IMR-90 (cell line): ENCODE measurements around the gene SCTR. TPM values are rescaled to one million over a fixed set of nuclear protein-coding genes. Genes with fewer than 3 reads are reported as not detected.

Experiments used
- ATAC-seq: fragments of 200-7000 bp; cut with Tn5 transposase; 2 replicates; pipeline ENCODE4 v1.9.1; 2020; ENCODE audit warnings: low read depth, mild to moderate bottlenecking, moderate library complexity
- BruUV-seq: library from RNA; stranded (reverse); fragments of 400-500 nt; replicated peaks from 2 replicates; lab custom pipeline; 2021; lab: Mats Ljungman, UMichigan
- CTCF ChIA-PET: fragments of 300-600 bp; formaldehyde crosslinking; extraction: SDS; loops from one replicate; lab custom pipeline; 2021; ENCODE audit warnings: antibody characterized with exemption; lab: Yijun Ruan, JAX
- POLR2A ChIA-PET: fragments of 300-600 bp; sonication (Branson Sonifier 250); formaldehyde crosslinking; loops from one replicate; lab custom pipeline; 2022; ENCODE audit warnings: antibody characterized with exemption; ENCODE audit not compliant: unreplicated experiment; lab: Charles Lee
- DNase-seq: peaks from one replicate; pipeline ENCODE4 v3.0.0; 2013
- H2AFZ ChIP-seq: replicated peaks from 2 replicates; pipeline ENCODE3; 2013; ENCODE audit warnings: low read length, mild to moderate bottlenecking; ENCODE audit not compliant: poor library complexity
- H2AK5ac ChIP-seq: 2 replicates; pipeline ENCODE4 v1.6.1; 2013; ENCODE audit warnings: low read depth, low read length, inconsistent platforms
- H2AK9ac ChIP-seq: replicated peaks from 2 replicates; pipeline ENCODE3; 2013; ENCODE audit warnings: mild to moderate bottlenecking, low read depth, low read length, moderate library complexity; ENCODE audit not compliant: poor library complexity
- H2BK120ac ChIP-seq: 2 replicates; pipeline ENCODE4 v1.6.1; 2013; ENCODE audit warnings: low read depth, low read length, inconsistent platforms
- H2BK15ac ChIP-seq: 3 replicates; pipeline ENCODE4 v1.6.1; 2013; ENCODE audit warnings: low read depth, low read length, inconsistent platforms
- H2BK20ac ChIP-seq: 2 replicates; pipeline ENCODE4 v1.6.1; 2013; ENCODE audit warnings: low read depth, mild to moderate bottlenecking, inconsistent platforms, low read length, moderate library complexity
- H2BK5ac ChIP-seq: 2 replicates; pipeline ENCODE4 v1.6.1; 2013; ENCODE audit warnings: mild to moderate bottlenecking, low read depth, low read length, inconsistent platforms; ENCODE audit not compliant: poor library complexity, severe bottlenecking
- H3K14ac ChIP-seq: replicated peaks from 2 replicates; pipeline ENCODE4 v1.6.1; 2013; ENCODE audit warnings: low read depth, low read length, inconsistent platforms
- H3K18ac ChIP-seq: 2 replicates; pipeline ENCODE4 v1.6.1; 2013; ENCODE audit warnings: low read depth, low read length, control low read depth
- H3K23ac ChIP-seq: 2 replicates; pipeline ENCODE4 v1.6.1; 2013; ENCODE audit warnings: low read depth, low read length, inconsistent platforms
- H3K27ac ChIP-seq: 2 replicates; pipeline ENCODE4 v1.5.1; 2013; ENCODE audit warnings: mild to moderate bottlenecking, control low read depth, low read length; ENCODE audit not compliant: insufficient read depth
- H3K27me3 ChIP-seq: 2 replicates; pipeline ENCODE4 v1.6.1; 2013; ENCODE audit warnings: low read length; ENCODE audit not compliant: control insufficient read depth, insufficient read depth
- H3K36me3 ChIP-seq: 2 replicates; pipeline ENCODE4 v1.6.1; 2013; ENCODE audit warnings: low read length, mixed read lengths; ENCODE audit not compliant: control insufficient read depth, insufficient read depth
- H3K4ac ChIP-seq: 2 replicates; pipeline ENCODE4 v1.6.1; 2013; ENCODE audit warnings: low read depth, low read length, inconsistent platforms
- H3K4me1 ChIP-seq: 2 replicates; pipeline ENCODE4 v1.6.1; 2013; ENCODE audit warnings: low read length, mixed read lengths; ENCODE audit not compliant: control insufficient read depth, insufficient read depth
- H3K4me2 ChIP-seq: 2 replicates; pipeline ENCODE4 v1.6.1; 2013; ENCODE audit warnings: low read depth, mild to moderate bottlenecking, control low read depth, low read length, moderate library complexity
- H3K4me3 ChIP-seq: 2 replicates; pipeline ENCODE4 v1.5.1; 2013; ENCODE audit warnings: low read depth, mild to moderate bottlenecking, control low read depth, low read length, moderate library complexity; ENCODE audit not compliant: insufficient read depth
- H3K56ac ChIP-seq: 2 replicates; pipeline ENCODE4 v1.6.1; 2013; ENCODE audit warnings: low read length, inconsistent platforms; ENCODE audit not compliant: insufficient read depth; ENCODE audit errors: extremely low read depth
- H3K79me1 ChIP-seq, 2 experiments: 2 replicates each; pipeline ENCODE4 v1.6.1; 2013; ENCODE audit warnings: low read length in 2 of 2, inconsistent platforms in 1 of 2, low read depth in 1 of 2
- H3K9ac ChIP-seq: 2 replicates; pipeline ENCODE4 v1.6.1; 2013; ENCODE audit warnings: low read depth, low read length, control low read depth
- H3K9me1 ChIP-seq: 2 replicates; pipeline ENCODE4 v1.6.1; 2013; ENCODE audit warnings: low read length, inconsistent platforms; ENCODE audit not compliant: insufficient read depth
- H3K9me3 ChIP-seq: 2 replicates; pipeline ENCODE4 v1.6.1; 2013; ENCODE audit warnings: low read length; ENCODE audit not compliant: control insufficient read depth, insufficient read depth
- H4K20me1 ChIP-seq: 2 replicates; pipeline ENCODE4 v1.6.1; 2013; ENCODE audit warnings: low read length, inconsistent platforms; ENCODE audit not compliant: insufficient read depth
- H4K5ac ChIP-seq: 2 replicates; pipeline ENCODE4 v1.6.1; 2013; ENCODE audit warnings: mild to moderate bottlenecking, low read depth, low read length, control low read depth
- H4K8ac ChIP-seq, 2 experiments: 2 replicates each; pipeline ENCODE4 v1.6.1; 2013; ENCODE audit warnings: low read depth in 2 of 2, low read length in 2 of 2, control low read depth in 1 of 2, inconsistent platforms in 1 of 2
- H4K91ac ChIP-seq: 2 replicates; pipeline ENCODE4 v1.6.1; 2013; ENCODE audit warnings: low read depth, low read length, inconsistent platforms; ENCODE audit not compliant: insufficient read depth
- BHLHE40 ChIP-seq: fragments of 150-350 bp; IDR thresholded peaks from 2 replicates; pipeline ENCODE4 v1.6.1; 2016; ENCODE audit warnings: mild to moderate bottlenecking, low read depth, low read length
- CHD1 ChIP-seq: IDR thresholded peaks from 2 replicates; pipeline ENCODE4 v1.6.1; 2012; ENCODE audit warnings: low read depth, low read length, improper control_type of control experiment
- ELK1 ChIP-seq: fragments of 150-350 bp; IDR thresholded peaks from 2 replicates; pipeline ENCODE4 v1.6.1; 2016; ENCODE audit warnings: low read depth, mild to moderate bottlenecking, low read length, moderate library complexity, borderline replicate concordance
- FOS ChIP-seq: fragments of 150-350 bp; IDR thresholded peaks from 2 replicates; pipeline ENCODE4 v1.6.1; 2016; ENCODE audit warnings: low read depth, low read length
- MAFK ChIP-seq: IDR thresholded peaks from 2 replicates; pipeline ENCODE4 v1.6.1; 2012; ENCODE audit warnings: low read depth, low read length, improper control_type of control experiment
- MAZ ChIP-seq: IDR thresholded peaks from 2 replicates; pipeline ENCODE4 v1.6.1; 2012; ENCODE audit warnings: low read depth, mild to moderate bottlenecking, low read length, improper control_type of control experiment, moderate library complexity, borderline replicate concordance
- MXI1 ChIP-seq: IDR thresholded peaks from 2 replicates; pipeline ENCODE4 v1.6.1; 2012; ENCODE audit warnings: low read depth, mild to moderate bottlenecking, low read length, moderate library complexity, borderline replicate concordance
- NFE2L2 ChIP-seq: fragments of 150-350 bp; IDR thresholded peaks from 2 replicates; pipeline ENCODE4 v1.6.1; 2016; ENCODE audit warnings: low read depth, mild to moderate bottlenecking, low read length
- POLR2A ChIP-seq: IDR thresholded peaks from 2 replicates; pipeline ENCODE4 v1.6.1; 2012; ENCODE audit warnings: mild to moderate bottlenecking, low read depth, low read length
- RAD21 ChIP-seq: IDR thresholded peaks from 2 replicates; pipeline ENCODE4 v1.6.1; 2012; ENCODE audit warnings: low read length, improper control_type of control experiment
- RCOR1 ChIP-seq: IDR thresholded peaks from 2 replicates; pipeline ENCODE4 v1.6.1; 2012; ENCODE audit warnings: mild to moderate bottlenecking, low read length, improper control_type of control experiment; ENCODE audit not compliant: insufficient replicate concordance
- RFX5 ChIP-seq: IDR thresholded peaks from 2 replicates; pipeline ENCODE4 v1.8.0; 2012; ENCODE audit warnings: low read depth, mild to moderate bottlenecking, low read length, moderate library complexity
- SMC3 ChIP-seq: fragments of 150-350 bp; IDR thresholded peaks from 2 replicates; pipeline ENCODE4 v1.6.1; 2016; ENCODE audit warnings: low read depth, mild to moderate bottlenecking, antibody characterized with exemption, low read length, moderate library complexity
- USF2 ChIP-seq: fragments of 150-350 bp; IDR thresholded peaks from 2 replicates; pipeline ENCODE4 v1.6.1; 2017; ENCODE audit warnings: mild to moderate bottlenecking, antibody characterized with exemption, low read length, low read depth
- WGBS, 2 experiments: methylation state at CpG; one replicate each; pipeline versions ENCODE4 v1.1.5 to v1.1.7; 2013; ENCODE audit warnings: missing lambda C conversion rate in 2 of 2; ENCODE audit not compliant: insufficient read length in 1 of 2; ENCODE audit errors: extremely low coverage in 2 of 2; 5-methylcytosine and 5-hydroxymethylcytosine counted together
- dilution Hi-C: fragments of 300-500 bp; cut with HindIII; formaldehyde crosslinking; loops from one replicate; pipeline ENCODE4 v1.14.3; 2018; ENCODE audit warnings: low sequenced_read_pairs; ENCODE audit not compliant: unreplicated experiment
- in situ Hi-C: fragments of 300-500 bp; cut with MboI; formaldehyde crosslinking; loops from 3 replicates; pipeline ENCODE4 v1.14.3; 2019; ENCODE audit warnings: low sequenced_read_pairs, inconsistent platforms, mixed read lengths
- intact Hi-C: fragments of 100-400 bp; cut with micrococcal nuclease; formaldehyde crosslinking; loops from 2 replicates; pipeline ENCODE4 v1.10.0; 2022
- polyA plus RNA-seq, 3 experiments: library from polyadenylated mRNA; depleted of rRNA; stranded (reverse); fragments of >200 nt; gene quantifications; 2 replicates each; pipeline ENCODE4 v1.2.3, GENCODE V29; 2012; ENCODE audit warnings: low replicate concordance in 1 of 3
- total RNA-seq: library from RNA; depleted of rRNA; stranded (reverse); fragments of >200 nt; gene quantifications from 2 replicates; pipeline ENCODE4 v1.2.3, GENCODE V29; 2012
- TF ChIP-seq, protein P1 (sequence below): conservative IDR thresholded peaks from 2 replicates; pipeline ENCODE4 v1.5.1; 2012; ENCODE audit warnings: mild to moderate bottlenecking, low read depth, low read length, improper control_type of control experiment

SCTR gene
- total and polyA plus RNA-seq, 2 of the 4 experiments (the other 2 are of a cell fraction) = not detected

GRCh38 chr2:119548516-119549120, 24.3 kb upstream of the SCTR start:
- H3K27ac ChIP-seq = no peak overlapping the region
- H3K9me3 ChIP-seq = no peaks in the 10 kb centered on the region
- intact Hi-C loops = no loop called here
- H2BK15ac ChIP-seq = no peak overlapping the region
- H3K4me3 ChIP-seq = no peak overlapping the region
- ChIA-PET CTCF (no interaction called here), POLR2A (no interaction called here)
- peaks cover 19% of the 10 kb centered on the region for H3K27me3 ChIP-seq
- ATAC-seq = no peak
- H3K79me1 ChIP-seq = no peaks in the 10 kb centered on the region
- H3K14ac ChIP-seq = no peak overlapping the region
- H4K20me1 ChIP-seq = no peaks in the 10 kb centered on the region
- no peak overlapping the region for H3K4me2 ChIP-seq
- WGBS, 2 experiments = no CpG with 5 or more reads among the region's 2 CpGs
- TF ChIP-seq SMC3 (no peak), MAZ (no peak), FOS (no peak), NFE2L2 (no peak), ELK1 (no peak), RFX5 (no peak), BHLHE40 (no peak), MXI1 (no peak), USF2 (no peak), POLR2A (no peak), RCOR1 (no peak), MAFK (no peak), RAD21 (no peak), CHD1 (no peak)
- TF ChIP-seq, protein P1, sequence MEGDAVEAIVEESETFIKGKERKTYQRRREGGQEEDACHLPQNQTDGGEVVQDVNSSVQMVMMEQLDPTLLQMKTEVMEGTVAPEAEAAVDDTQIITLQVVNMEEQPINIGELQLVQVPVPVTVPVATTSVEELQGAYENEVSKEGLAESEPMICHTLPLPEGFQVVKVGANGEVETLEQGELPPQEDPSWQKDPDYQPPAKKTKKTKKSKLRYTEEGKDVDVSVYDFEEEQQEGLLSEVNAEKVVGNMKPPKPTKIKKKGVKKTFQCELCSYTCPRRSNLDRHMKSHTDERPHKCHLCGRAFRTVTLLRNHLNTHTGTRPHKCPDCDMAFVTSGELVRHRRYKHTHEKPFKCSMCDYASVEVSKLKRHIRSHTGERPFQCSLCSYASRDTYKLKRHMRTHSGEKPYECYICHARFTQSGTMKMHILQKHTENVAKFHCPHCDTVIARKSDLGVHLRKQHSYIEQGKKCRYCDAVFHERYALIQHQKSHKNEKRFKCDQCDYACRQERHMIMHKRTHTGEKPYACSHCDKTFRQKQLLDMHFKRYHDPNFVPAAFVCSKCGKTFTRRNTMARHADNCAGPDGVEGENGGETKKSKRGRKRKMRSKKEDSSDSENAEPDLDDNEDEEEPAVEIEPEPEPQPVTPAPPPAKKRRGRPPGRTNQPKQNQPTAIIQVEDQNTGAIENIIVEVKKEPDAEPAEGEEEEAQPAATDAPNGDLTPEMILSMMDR = no peak
- H2AK9ac ChIP-seq = no peak overlapping the region
- no peak overlapping the region for H3K9ac ChIP-seq
- H2BK20ac ChIP-seq = no peak overlapping the region
- no TSS peak for BruUV-seq
- H4K91ac ChIP-seq = no peak overlapping the region
- no peak overlapping the region for H4K8ac ChIP-seq
- H4K5ac ChIP-seq = no peak overlapping the region
- H2AK5ac ChIP-seq = no peak overlapping the region
- DNase-seq = no peak
- H3K4me1 ChIP-seq = no peaks in the 10 kb centered on the region
- in situ Hi-C loops = no loop called here
- no peaks in the 10 kb centered on the region for H3K9me1 ChIP-seq
- no peak overlapping the region for H2BK120ac ChIP-seq
- no peak overlapping the region for H3K4ac ChIP-seq
- H3K23ac ChIP-seq = no peak overlapping the region
- dilution Hi-C loops = no loop called here
- no peaks in the 10 kb centered on the region for H3K36me3 ChIP-seq
- no peak overlapping the region for H2AFZ ChIP-seq
- no peak overlapping the region for H3K18ac ChIP-seq
- H2BK5ac ChIP-seq = no peak overlapping the region
- H3K56ac ChIP-seq = no peak overlapping the region
